LNCAP (cell line): ENCODE results near the gene PDLIM4.

Experiments
- TF ChIP-seq, protein P1 (sequence below): fragments of 450-650 bp; IDR thresholded peaks from 2 replicates; pipeline ENCODE4 v1.5.1; 2017; ENCODE audit warnings: mild to moderate bottlenecking

Gene PDLIM4

DNA sequence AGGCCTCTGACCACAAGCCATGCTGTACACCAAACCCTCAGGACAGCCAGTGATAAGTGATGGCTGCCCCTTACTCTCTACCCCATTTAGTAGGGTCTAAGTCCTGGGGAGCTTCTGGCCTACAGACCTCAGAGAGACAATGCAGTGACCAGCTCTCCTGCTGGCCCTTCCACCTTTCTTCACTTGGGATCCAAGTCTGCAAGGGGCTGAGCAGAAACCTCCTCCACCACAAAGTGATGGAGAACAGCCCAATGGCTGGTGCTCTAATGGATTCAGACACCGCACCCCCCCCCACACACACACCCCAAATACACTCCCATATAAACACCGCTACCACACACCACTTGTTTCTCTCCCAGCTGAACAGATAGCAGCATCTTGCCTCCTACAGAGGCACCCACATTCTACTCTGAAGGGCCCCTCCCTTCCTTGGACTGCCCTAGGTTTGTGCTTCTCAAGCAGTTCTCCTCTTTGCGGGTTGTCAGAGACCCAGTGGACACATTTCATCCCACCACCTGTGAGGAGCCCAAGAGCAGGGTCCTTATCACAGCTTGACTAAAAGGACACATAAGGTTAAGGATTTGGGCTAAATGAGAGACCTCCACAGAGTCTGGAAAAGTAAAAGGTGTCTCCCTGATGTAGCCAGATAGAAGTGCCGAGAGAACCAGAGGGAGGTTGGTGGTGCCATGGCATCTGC is 1.3 kb upstream of the PDLIM4 start:
- TF ChIP-seq, protein P1, sequence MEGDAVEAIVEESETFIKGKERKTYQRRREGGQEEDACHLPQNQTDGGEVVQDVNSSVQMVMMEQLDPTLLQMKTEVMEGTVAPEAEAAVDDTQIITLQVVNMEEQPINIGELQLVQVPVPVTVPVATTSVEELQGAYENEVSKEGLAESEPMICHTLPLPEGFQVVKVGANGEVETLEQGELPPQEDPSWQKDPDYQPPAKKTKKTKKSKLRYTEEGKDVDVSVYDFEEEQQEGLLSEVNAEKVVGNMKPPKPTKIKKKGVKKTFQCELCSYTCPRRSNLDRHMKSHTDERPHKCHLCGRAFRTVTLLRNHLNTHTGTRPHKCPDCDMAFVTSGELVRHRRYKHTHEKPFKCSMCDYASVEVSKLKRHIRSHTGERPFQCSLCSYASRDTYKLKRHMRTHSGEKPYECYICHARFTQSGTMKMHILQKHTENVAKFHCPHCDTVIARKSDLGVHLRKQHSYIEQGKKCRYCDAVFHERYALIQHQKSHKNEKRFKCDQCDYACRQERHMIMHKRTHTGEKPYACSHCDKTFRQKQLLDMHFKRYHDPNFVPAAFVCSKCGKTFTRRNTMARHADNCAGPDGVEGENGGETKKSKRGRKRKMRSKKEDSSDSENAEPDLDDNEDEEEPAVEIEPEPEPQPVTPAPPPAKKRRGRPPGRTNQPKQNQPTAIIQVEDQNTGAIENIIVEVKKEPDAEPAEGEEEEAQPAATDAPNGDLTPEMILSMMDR: no peak

DNA sequence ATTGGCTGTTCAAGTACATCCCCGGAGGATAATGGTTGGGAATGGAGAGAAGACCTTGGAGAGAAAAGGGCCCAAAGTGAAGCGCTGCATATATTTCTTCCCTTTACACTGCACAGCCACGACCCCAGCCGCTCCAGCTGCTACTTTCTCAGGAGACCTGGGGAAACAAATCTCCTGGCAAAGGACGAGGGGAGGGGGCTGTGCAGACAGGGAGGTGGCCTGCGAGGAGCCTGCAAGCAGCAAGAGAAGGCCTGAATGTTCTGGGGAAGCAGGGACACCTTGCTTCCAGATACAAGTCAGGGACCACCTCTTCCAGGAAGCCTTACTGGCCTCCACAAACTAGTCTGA is 739 bp upstream of the PDLIM4 start:
- TF ChIP-seq, protein P1: no peak

DNA sequence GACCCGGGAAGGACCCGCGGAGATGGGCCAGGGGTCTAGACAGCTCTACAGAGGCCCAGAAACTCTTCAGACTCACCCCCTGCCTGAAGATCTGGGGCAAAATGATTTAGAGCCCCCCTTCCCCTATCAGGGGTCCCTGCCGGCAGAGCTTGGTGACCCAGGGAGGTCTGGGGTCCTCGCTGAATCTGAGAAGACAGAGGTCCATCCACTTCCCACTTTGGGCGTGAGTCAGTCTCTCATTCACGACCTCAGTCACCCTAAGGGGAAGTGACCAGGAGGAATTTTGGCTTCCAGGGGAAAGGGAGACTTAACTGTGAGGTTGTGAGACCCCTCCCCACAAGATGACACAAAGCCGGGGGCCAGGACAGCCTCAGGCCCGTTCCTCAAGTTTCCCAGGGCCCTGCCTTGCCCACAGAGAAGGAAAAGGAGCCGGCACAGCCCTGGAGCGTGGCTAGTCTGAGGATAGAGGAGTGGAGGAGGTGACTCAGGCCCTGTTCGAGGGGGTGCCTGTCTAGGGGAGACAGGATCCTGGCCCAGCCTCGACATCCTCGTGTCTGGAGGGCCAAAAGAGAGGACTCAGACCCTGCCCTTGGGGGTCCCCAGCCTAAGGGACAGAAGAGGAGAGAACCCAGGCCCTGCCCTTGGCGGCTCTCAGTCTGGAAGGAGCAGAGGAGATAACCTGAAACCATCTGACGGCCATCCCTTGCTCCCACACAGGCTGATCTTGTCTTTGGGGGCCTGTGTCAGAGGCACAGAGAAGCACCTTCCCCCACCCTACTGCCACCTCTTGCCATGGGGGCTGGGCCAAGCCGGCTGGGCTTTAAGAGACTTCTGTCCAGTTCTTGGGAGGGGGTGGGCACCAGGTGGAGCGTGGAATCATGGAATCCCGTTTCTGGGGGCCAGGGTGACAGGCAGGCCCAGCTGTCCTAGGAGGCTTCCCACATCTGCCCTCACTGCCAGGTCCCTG is 889 bp downstream of the PDLIM4 start:
- TF ChIP-seq, protein P1: no peak

DNA sequence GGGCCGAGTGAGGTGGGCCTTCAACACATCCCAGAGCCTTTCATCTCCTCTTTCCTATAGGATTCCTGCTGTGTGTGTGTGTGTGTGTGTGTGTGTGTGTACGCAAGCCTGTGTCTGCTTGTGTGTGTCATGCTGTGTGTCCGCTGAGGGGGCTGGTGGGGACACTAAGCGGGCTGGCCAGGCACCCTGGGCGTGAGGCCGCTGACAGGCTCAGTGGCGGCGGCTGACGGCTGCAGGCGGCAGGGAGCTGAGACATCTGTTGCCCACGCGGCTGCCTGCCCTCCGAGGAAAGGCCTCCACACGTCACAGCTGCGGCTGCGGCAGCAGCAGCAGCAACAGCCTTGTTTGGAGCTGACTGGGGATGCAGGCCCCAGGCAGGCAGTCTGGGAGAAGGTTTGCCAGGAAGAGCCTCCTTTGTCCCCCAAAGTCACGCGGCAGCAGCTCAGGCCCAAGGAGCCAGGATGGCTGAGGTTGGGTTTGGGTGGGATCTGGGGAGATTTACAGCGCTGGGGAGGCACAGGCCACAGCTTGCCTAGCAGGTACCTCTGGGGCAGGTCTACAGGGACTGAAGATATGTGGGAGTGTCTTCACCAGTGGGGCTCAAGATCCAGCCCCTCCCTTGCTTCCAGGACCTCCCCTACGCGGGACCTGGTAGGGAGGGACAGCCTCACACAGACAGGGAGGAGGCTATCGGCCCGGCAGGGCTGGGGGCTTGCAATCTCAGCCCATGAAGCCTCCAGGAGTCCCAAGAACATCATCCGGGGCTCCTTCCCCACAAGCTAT is 1.8 kb downstream of the PDLIM4 start:
- TF ChIP-seq, protein P1: no peak

DNA sequence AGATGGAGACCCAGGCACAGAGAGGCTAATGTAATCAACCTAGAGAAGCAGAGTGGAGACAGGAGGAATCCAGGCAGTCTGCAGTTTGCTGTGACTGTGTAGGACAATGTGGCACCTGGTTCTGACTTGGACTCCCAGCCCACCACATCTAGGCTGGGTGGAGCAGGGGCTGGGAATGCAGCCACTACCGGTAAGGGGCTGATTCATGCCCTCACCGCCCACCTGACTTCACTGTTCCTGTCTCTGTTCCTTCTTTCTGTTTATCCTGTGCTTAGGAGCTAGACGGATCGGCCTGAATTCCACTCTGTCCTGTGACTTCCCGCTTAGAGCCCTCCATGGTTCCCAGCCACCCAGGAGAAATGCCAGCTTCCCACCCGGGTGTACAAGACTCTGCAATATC is 2.6 kb downstream of the PDLIM4 start:
- TF ChIP-seq, protein P1: no peak

DNA sequence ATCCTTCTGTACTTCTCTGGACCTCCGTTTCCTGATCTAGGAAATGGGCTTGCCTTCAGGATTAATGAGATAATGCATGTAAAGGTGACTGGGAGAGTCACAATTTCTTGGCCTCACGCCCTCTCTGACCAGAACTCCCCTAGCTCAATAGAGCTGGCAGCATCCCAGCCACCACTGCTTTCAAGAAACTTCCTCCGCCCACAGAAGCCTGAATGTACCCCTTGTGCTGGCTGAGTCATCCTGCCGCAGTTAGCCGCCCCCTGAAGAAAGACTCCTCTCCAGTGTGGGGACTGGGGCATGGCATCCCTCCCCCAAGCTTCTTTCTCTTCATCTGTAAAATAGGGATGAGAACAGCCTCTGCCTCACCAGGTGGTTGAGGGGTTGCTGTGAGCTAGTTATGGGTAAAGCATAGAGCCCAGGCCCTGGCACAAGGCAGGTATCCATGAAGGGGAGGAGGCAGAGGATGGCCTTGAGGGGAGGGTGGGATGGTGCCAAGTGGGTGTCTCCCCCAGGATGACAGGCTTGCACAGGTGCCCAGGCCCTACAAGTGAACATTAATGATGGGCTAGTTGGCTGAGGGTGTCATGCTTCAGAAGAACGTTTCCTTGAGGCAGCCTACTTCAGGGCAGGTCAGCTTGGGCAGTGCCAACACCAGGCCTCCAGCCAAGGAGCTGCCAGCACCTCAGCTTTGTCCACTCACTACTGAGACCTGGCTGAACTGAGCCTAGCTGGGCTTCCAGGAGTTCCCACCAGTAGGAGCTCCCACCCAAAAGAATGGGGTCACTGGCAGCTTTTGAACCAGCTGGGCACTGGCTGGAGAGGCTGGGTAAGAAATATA is 3.4 kb downstream of the PDLIM4 start:
- TF ChIP-seq, protein P1: no peak
